NCI-H446 (cell line): ENCODE measurements around the gene CASP2.
"Not testable (repeated sequence)": the region's sequence is repeated elsewhere in the genome, so short reads cannot be mapped to it uniquely, and the experiment has no call there.

ENCODE experiments used
- DNase-seq, 2 experiments: peaks; one replicate each; lab custom pipeline; 2025; lab: John Stamatoyannopoulos, UW

Gene CASP2

DNA sequence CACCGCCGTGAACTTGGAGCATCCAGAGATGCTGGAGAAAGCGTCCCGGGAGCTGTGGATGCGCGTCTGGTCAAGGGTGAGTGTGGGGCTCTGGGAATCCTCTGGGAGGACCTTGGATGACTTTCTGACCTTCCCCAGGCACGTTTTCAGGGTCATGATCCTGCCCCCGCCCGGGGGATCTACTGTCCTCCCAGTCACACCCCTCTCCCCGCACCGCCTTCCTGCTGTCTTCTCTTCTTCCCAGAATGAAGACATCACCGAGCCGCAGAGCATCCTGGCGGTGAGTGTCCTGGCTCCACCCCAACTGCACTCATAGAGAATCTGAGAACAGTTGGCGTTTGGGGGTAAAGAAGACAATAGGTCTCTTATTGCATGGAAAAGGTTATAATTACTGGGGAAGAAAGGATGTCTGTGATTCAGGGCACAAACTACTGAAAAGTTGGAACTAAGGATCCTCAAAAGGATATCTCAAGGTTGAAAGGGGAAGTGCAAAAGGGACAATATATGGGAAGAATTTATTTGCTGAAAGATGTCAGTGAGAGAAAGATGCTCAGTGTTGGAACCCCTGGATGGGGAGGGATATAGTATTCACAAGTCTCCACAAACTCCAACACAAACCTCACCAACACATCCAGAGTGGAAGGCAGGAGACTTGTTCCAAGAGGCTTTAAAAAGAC is 23.0 kb upstream of the CASP2 start:
- DNase-seq, result no peak

DNA sequence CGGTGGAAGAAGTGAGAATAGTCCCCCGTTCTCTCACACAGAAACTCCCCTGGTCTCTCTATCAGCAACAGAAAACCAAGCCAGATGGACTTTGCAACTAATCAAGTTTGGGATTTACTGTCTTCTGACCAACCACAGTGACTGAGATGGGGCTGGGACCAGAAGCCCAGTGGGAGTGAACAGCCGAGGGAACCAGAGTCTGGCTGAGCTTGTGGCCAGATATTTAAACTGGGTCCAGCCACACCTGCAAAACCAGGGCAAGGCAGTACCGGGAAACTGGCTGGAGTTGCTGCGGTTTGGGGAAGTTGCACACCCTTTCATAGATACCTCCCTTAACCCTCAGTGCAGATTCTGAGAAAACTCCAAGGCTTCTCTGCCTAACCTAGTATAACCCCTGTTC is 18.9 kb upstream of the CASP2 start:
- no peak for DNase-seq

DNA sequence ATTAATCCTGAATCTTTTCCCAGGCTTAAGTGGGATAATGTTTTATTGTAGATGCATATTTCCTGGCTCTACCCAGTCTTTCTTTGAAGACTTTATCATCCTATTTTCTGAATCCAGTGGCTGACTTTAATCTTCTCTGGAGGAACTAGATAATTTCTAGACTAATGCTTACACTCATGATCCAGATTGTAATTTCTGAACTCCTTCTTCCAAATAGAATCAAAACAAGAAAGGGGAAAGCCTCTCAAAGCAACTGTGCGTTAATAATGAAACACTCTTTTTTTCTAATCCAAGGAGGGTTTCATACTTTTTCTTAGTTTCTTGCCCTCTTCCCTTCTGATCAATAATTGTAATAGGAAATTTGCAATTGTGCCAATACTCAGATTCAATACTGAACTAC is 16.9 kb upstream of the CASP2 start:
- DNase-seq, result no peak

DNA sequence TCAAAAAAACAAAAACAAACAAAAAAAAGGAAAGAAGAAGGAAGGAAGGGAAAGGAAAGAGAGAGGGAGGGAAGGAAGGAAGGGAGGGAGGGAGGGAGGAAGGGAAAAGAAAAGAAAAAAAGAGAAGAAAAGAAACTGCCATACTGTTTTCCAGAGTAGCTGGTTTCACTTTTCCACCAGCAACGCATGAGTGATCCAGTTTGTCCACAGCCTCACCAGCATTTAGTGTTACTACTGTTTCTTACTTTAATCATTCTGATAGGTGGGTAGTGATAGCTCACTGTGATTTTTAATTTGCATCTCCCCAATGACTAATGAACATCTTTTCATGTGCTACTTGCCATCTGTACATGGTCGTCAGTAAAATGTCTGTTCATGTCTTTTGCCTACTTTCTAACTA is 15.3 kb upstream of the CASP2 start:
- no peak for DNase-seq

DNA sequence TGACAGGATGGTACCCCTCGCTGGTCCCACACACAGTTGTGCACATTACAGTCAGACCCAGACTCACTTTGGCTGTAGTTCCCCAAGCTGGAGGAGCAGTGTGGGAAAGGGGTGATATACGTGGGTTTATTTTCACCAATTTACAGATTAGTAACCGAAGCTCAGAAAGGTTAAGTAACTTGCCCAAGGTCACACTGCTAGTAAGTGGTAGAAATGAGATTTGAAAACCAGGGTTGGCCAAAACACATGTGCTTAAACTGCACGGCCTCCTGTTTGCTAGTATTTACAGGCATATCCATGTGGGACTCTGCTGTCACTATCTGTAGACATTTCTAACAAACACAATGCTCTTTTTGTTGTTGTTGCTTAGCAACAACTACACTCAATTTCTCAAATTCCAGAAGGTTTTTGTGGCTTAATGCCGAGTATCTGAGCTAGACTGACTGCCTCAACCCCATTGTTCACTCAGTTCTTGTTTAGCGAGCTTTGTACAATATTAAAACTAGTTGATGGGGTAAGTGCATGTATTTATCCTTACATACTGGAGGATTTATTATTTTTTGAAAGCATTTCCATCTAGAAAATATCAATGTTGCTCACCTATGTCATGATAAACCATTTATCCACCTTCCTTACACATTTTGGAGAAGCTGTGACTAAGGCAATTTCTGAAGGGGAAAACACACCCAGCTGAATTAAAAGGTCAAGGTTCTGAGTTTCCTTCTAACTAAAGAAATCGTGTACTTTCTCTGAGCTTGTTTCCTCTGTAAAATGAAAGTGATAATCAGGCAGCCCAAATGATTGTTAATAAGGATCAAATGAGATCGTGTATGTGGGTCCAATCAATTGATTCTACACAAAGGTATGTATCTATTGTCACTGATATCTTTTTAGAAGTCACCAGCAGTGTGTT is 8.7 kb upstream of the CASP2 start:
- no peak for DNase-seq

DNA sequence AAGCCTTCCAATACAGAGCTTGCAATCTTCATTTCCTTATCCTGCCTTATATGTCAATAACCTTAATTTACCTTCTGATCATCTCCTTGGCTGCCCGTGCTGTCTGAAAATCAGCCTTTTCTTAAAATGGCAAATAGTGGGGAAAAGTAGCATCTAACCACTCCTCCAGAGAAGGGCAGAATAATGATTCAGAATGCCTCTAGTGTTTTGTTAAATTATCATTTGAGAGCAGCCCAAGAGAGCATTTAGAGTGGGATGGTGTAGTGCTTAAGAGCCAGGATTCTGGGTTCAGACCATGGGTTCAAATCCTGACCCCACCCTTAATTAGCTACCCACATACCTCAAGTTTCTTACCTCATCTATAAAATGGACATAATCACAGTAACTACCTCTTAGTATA is 8.0 kb upstream of the CASP2 start:
- DNase-seq, result no peak

DNA sequence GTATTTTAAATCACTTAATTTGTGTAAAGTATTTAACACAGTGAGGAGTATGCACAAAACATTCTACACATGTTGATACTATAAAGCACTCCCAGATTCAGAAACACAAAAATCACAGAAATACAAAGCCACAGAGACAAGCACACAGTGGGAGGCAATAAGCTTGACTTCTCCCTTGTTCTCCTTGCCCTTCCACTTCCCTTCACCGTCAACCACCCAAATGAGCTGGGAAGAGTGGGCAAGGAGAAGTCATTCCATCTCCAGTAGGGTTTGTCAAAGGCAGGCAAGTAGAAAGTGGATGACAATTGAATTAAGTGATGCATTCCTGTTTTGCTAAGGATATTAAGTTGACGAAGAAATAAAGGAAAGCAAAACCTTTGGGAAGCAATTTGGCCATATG is 7.6 kb upstream of the CASP2 start:
- no peak for DNase-seq

DNA sequence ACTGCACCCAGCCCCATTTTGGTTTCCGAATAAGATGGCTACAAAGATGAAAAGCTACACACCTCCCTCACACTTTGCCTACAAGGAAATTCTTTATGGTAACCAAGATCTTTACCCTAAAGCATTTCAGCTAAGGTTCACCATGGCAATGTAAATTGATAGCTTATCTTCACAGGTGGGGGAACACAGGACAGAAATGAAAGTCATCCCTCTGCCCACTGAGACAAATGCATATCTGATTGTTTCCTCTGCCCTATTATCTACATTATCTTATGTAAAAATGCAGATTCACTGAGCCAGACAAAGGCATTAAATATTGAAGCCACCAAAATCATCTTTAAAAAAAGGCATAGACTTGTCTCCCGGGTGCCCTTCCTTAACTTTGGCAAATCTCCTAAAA is 6.6 kb upstream of the CASP2 start:
- DNase-seq, result no peak

DNA sequence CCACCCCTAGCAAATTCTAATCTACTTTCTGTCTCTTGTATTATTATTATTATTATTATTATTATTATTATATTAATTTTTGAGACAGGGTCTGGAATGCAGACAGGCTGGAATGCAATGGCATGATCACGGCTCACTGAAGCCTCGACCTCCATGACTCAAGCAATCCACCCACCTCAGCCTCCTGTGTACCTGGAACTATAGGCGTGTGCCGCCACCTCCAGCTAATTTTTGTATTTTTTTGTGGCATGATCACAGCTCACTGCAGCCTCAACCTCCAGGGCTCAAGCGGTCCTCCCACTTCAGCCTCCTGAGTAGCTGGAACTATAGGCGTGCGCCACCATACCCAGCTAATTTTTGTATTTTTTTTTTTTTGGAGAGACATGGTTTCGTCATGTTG is 6.0 kb upstream of the CASP2 start:
- no peak for DNase-seq

DNA sequence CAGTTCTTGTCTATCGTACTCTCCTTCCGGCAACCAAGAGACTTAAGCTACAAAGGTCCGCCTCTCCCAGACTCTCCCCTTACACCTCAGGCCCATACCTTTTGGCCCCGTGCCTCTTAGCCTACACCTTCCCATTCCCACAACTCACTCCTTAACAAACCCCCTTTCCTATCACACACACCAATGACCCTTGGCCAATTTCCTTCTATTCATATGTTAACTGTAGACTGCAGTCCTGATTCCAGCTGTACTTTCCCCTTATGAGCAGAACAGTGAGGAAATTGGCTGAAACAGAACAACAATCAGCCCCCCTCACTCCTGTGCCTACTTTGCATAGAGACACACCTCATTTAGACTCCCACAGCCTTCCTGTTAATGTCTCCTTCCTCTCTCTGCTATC is 4.8 kb upstream of the CASP2 start:
- no peak for DNase-seq

DNA sequence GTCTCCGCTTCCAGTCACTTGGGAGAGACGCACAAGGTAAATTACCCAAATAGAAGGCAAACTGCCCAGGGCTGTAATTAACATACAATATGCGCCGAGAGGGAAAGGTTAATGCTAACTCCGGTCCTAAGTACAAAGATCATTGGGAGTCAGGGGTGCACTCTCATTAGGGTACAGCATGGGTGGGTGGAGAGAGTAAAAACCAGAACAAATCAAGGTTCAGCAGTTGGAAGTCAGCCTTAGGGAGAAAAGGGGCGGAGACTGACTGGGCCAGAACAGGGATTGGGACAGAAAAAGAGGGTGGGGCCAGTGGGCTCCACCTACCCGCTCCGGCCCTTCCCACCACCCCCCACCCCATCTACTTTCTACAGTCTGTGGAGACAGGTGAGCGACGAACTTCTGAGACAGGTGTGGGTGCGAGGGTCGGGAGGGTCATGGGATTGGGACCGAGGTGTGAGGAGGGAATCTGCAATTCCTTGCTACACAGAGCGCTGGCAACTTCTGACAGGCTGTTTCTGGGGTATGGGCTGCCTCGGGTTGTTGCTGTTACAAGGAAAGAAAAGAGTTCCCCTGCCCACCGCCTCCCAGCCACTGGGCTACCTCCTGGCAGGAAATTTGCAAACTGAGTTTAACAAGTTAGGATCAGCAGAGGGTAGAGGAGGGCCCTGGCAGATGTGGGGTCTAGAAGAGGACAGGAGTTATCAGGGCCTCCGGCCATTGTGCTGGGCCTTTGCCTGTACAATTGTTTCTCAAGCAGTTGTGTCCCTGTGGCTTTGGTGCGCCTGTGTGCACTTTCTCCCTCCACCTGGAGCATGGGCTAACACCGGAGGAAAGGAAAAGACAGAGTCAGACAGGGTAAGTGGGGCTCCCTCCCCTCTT is 3.3 kb upstream of the CASP2 start, which contains the start of gene TMEM139:
TSS of gene TMEM139 (plus strand) at position 368 of the 879 bp plus-strand sequence. CDS start 1,000 bp downstream, outside the sequence.
- no peak for DNase-seq

DNA sequence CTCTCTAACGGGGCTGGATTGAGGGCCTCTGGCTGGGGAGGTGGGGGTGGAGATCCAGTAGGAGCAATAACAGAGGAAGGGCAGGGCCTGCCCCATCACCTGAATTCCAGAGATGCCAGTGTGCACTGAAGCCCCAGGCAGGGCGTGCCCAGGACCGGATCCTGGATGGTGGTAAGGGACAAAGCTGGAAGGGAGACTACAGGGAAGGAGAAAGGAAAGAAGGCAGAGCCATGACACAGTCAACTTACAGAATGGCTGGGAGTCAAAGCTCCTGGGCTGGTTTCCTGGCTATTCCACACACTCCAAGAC is 2.7 kb upstream of the CASP2 start:
- DNase-seq, result no peak

DNA sequence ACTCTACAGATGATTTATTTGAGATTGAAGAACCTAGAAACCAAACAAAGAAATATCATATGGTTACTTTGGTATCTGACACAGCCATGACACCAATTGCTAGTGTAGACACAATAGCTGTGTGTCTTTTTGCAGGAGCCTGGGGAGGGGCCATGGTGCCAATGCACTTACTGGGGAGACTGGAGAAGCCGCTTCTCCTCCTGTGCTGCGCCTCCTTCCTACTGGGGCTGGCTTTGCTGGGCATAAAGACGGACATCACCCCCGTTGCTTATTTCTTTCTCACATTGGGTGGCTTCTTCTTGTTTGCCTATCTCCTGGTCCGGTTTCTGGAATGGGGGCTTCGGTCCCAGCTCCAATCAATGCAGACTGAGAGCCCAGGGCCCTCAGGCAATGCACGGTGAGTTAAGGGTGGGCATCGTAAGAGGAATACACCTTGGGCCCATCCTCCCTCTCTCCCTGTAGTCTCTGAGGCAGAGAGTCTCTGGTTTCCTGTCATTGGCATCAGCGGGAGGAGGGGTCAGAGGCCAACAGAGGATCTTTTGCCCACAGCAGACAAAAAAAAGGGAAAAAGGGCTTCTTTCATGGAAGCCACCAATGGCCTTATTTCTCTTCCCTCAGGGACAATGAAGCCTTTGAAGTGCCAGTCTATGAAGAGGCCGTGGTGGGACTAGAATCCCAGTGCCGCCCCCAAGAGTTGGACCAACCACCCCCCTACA is 2.2 kb upstream of the CASP2 start:
- no peak for DNase-seq

DNA sequence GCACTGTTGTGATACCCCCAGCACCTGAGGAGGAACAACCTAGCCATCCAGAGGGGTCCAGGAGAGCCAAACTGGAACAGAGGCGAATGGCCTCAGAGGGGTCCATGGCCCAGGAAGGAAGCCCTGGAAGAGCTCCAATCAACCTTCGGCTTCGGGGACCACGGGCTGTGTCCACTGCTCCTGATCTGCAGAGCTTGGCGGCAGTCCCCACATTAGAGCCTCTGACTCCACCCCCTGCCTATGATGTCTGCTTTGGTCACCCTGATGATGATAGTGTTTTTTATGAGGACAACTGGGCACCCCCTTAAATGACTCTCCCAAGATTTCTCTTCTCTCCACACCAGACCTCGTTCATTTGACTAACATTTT is 1.6 kb upstream of the CASP2 start:
- no peak for DNase-seq

DNA sequence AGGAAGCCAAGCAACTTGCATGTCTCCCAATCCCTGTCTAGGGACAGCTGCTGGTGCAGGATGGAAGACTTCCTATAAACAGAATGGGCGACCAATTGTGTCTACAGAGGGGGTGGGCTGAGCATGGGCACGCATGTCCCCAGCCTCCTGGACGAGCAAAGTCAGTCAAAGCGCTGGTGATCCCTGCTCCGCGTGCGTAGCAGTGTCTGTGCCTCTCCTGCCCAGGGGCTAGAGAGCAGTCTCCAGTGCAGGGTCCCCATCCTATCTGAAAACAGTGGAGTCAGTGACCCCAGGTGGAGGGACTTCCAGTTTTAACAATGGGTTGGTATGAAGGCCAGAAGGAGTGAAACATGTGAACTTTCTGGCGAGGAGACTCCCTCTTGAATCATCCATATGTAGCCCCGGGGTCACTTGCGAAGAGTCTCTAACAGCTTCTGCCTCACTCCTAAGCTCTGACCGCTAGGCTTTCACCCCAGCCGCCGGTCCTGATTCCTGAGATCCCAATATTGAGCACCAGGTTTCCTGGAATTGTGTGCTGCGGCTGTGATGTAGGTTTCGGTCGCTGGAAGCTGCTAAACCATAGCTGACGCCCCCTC is 714 bp upstream of the CASP2 start:
- DNase-seq, result no peak

DNA sequence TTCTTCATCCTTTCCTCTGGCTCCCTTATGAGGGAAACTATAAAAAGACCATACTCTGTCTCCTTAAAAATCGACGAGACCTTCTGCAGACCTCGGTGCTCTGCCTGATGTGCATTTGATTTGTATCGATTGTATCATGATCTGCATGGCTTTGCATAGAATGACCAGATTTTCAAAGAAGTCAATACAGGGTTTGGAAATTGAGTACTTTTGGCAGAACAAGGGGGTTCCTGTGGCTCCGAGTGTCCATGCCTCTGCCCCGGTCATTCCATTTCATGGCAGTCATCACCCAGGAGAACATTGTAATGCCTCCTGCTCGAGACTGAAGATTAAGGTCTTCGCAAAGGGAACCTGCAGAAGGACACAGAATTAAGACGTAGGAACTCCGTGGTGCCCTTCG is 685 bp downstream of the CASP2 start:
- peak in 1 of 2 experiments; percentile 14 for DNase-seq

DNA sequence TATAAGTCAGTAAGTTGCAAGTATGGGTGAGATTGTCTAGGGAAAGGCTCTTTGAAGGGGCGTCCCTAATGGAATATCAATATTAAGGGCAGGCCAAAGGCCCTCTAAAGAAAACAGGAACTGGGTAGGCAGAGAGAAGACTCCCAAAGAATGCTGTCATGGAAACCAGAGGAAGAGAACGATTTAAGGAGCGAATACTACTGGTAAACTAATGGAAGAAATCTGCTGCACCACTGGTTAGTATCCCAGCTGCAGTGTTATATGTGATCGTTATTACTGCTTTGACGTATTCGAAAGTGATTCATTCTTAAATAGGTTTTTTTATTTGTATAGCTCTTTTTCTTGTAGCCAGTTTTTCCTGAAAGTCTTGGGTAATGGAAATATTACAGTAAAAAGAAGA is 1.3 kb downstream of the CASP2 start:
- no peak for DNase-seq

DNA sequence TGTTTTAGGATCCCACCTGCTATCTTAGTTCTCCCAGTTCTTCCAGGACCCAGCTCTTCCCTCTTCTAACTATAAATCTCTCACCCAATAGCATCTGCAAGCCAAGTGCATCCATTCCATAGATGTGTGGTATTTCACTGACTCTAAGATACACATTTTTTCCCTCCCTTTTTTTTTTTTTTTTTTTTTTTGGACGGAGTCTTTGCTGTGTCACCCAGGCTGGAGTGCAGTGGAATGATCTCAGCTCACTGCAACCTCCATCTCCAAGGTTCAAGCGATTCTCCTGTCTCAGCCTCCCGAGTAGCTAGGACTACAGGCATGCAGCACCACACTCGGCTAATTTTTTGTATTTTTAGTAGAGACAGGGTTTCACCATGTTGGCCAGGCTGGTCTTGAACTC is 1.7 kb downstream of the CASP2 start:
- not testable (repeated sequence) for DNase-seq

DNA sequence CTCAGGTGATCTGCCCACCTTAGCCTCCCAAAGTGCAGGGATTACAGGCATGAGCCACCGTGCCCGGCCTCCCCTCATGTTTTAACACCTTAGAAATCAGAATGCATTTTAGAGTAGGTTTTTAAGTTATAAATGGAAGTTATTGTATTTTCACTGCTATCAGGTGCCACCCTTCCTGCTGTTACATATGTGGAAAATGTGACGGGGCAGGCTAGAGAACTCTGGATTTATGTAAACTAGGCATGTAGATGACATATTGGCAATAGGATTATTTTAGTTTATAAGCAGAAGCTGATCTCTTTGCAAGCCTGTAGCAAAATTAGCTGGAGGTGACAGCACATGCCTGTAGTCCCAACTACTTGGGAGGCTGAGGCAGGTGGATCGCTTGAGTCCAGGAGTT is 2.1 kb downstream of the CASP2 start:
- DNase-seq, result no peak

DNA sequence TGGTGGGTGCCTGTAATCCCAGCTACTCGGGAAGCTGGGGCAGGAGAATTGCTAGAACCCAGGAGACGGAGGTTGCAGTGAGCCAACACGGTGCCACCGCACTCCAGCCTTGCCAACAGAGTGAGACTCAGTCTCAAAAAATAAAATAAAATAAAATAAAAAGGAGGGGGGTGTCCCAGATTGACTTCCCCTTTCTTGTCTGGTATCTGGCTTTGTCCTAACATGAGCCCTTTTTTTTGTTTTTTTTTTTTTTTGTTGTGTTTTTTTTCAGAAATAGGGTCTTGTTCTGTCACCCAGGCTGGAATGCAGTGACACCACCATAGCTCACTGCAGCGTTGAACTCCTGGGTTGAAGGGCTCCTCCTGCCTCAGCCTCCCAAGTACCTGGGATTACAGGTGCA is 4.7 kb downstream of the CASP2 start:
- no peak for DNase-seq

DNA sequence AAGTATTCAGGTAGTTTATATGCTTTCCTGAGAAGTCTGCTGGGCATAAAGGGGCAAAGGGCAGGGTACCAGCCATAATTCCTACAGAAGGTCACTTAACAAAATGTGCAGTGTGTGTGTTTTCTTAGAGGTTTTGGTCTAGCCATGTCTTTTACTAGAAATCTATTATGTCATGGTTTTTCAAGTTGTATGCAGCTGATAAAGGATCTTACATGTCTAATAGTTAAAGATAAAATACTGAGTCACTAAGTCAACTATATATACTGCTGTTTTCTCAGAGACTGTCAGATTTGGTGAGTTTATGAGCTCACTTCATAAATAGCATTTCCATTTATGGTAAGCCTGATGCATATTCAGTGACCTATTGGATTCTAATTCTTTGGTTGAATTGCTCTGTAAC is 7.7 kb downstream of the CASP2 start:
- DNase-seq, result no peak

DNA sequence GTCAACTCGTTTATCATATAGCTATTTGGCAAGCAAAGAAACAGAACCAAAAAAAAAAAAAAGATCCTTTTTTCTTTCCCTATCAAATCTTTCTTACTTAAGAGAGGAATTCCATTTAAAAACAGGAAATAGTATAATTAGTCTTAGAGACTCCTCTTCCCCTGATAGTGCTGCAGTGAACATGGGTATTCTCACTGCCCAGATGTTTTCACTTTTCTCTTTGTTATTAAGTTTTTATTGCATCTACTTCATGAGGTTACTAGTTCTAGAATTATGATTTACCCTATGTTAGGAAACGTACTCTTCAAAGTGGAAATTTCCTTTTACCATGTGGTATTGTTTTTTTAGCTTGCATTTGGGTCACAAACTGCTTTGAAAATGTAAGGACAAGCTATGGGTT is 8.5 kb downstream of the CASP2 start:
- no peak for DNase-seq
